Measurements from ENCODE around the gene RHEX.
A peak's percentile ranks its signal among the peaks of the same experiment; 100 is the strongest.

RHEX gene

GRCh38 chr1:206111271-206111927, 58.4 kb downstream of the RHEX start:
- H3K27me3 ChIP-seq (replicated peaks in 2 of 5; ENCODE audit: control insufficient read depth in 4 of 5, insufficient read depth in 5 of 5, low read length in 4 of 5): no peaks in the 10 kb centered on the region
- H3K36me3 ChIP-seq (ENCODE audit: control insufficient read depth in 4 of 4, insufficient read depth in 4 of 4, low read length in 3 of 4): no peaks in the 10 kb centered on the region
- CTCF ChIA-PET: interaction anchor here (0.8 to 13.0 kb wide), 10 partner anchors 8 to 193 kb away, joined by 3 to 222 read pairs (median 4); no protein-coding TSS in a partner anchor
- H3K9me3 ChIP-seq (ENCODE audit: control extremely low read depth in 1 of 5, control insufficient read depth in 4 of 5, insufficient read depth in 2 of 5, low read depth in 1 of 5, low read length in 4 of 5): no peaks in the 10 kb centered on the region
- H3K4me1 ChIP-seq (ENCODE audit: control extremely low read depth in 1 of 4, control insufficient read depth in 4 of 4, insufficient read depth in 4 of 4, low read length in 3 of 4): peaks cover 6 to 44% (median 27%) of the 10 kb centered on the region in 4 experiments
- no peak overlapping the region for H3K4me3 ChIP-seq (ENCODE audit: control insufficient read depth in 1 of 7, extremely low read depth in 1 of 7, insufficient read depth in 4 of 7, low read depth in 2 of 7, low read length in 6 of 7)
- H3K27ac ChIP-seq (ENCODE audit: insufficient read depth in 1 of 2, low read depth in 1 of 2, low read length in 2 of 2, poor library complexity in 1 of 2, severe bottlenecking in 2 of 2): no peak overlapping the region
- WGBS (ENCODE audit: insufficient coverage): 100% methylated on average over 6 of the region's 6 CpGs
- POLR2A ChIA-PET: no interaction called here
- DNase-seq: no peak

GRCh38 chr1:206112600-206113301, 59.8 kb downstream of the RHEX start:
- ChIA-PET POLR2A (no interaction called here), CTCF (interaction anchor here (0.5 to 11.2 kb wide), 3 partner anchors 10 to 128 kb away, joined by 3 to 161 read pairs (median 13); no protein-coding TSS in a partner anchor)
- peaks cover 6 to 53% (median 37%) of the 10 kb centered on the region in 4 experiments for H3K4me1 ChIP-seq (ENCODE audit: control extremely low read depth in 1 of 4, control insufficient read depth in 4 of 4, insufficient read depth in 4 of 4, low read length in 3 of 4)
- H3K9me3 ChIP-seq (ENCODE audit: control extremely low read depth in 1 of 5, control insufficient read depth in 4 of 5, insufficient read depth in 2 of 5, low read depth in 1 of 5, low read length in 4 of 5): no peaks in the 10 kb centered on the region
- no peaks in the 10 kb centered on the region for H3K36me3 ChIP-seq (ENCODE audit: control insufficient read depth in 4 of 4, insufficient read depth in 4 of 4, low read length in 3 of 4)
- DNase-seq: no peak
- H3K4me3 ChIP-seq (ENCODE audit: control insufficient read depth in 1 of 7, extremely low read depth in 1 of 7, insufficient read depth in 4 of 7, low read depth in 2 of 7, low read length in 6 of 7): no peak overlapping the region
- no peak overlapping the region for H3K27ac ChIP-seq (ENCODE audit: insufficient read depth in 1 of 2, low read depth in 1 of 2, low read length in 2 of 2, poor library complexity in 1 of 2, severe bottlenecking in 2 of 2)
- H3K27me3 ChIP-seq (replicated peaks in 2 of 5; ENCODE audit: control insufficient read depth in 4 of 5, insufficient read depth in 5 of 5, low read length in 4 of 5): peaks cover 0 to under 1% (median 0%) of the 10 kb centered on the region in 5 experiments
- 57% methylated on average over 6 of the region's 9 CpGs for WGBS (ENCODE audit: insufficient coverage)

GRCh38 chr1:206114692-206115640, 62.0 kb downstream of the RHEX start:
- Histone ChIP-seq H3K4me1 (ENCODE audit: control extremely low read depth in 1 of 4, control insufficient read depth in 4 of 4, insufficient read depth in 4 of 4, low read length in 3 of 4) (peaks cover 6 to 58% (median 39%) of the 10 kb centered on the region in 4 experiments), H3K9me3 (ENCODE audit: control extremely low read depth in 1 of 5, control insufficient read depth in 4 of 5, insufficient read depth in 2 of 5, low read depth in 1 of 5, low read length in 4 of 5) (no peaks in the 10 kb centered on the region), H3K36me3 (ENCODE audit: control insufficient read depth in 4 of 4, insufficient read depth in 4 of 4, low read length in 3 of 4) (no peaks in the 10 kb centered on the region), H3K27me3 (replicated peaks in 2 of 5; ENCODE audit: control insufficient read depth in 4 of 5, insufficient read depth in 5 of 5, low read length in 4 of 5) (peaks cover 0 to 5% (median 0%) of the 10 kb centered on the region in 5 experiments), H3K4me3 (ENCODE audit: control insufficient read depth in 1 of 7, extremely low read depth in 1 of 7, insufficient read depth in 4 of 7, low read depth in 2 of 7, low read length in 6 of 7) (peak overlapping the region in 1 of 7 experiments; percentile 26), H3K27ac (ENCODE audit: insufficient read depth in 1 of 2, low read depth in 1 of 2, low read length in 2 of 2, poor library complexity in 1 of 2, severe bottlenecking in 2 of 2) (peak overlapping the region; percentile 61 to 74)
- CTCF ChIA-PET: interaction anchor here (0.5 to 3.8 kb wide), 11 partner anchors 9 to 138 kb away, joined by 3 to 15 read pairs (median 4); no protein-coding TSS in a partner anchor
- 14% methylated on average over 2 of the region's 6 CpGs for WGBS (ENCODE audit: insufficient coverage)
- peak; percentile 82 to 97 (median 93) for DNase-seq
- POLR2A ChIA-PET: interaction anchor here (0.6 kb wide), 1 partner anchor 457 kb away, joined by 3 read pairs; no protein-coding TSS in a partner anchor

GRCh38 chr1:206115791-206116190, 62.8 kb downstream of the RHEX start:
- POLR2A ChIA-PET: no interaction called here
- CTCF ChIA-PET: interaction anchor here (0.9 to 3.8 kb wide), 5 partner anchors 10 to 130 kb away, joined by 4 to 15 read pairs (median 11); no protein-coding TSS in a partner anchor
- no peak for DNase-seq

GRCh38 chr1:206116191-206116872, 63.4 kb downstream of the RHEX start:
- peaks cover 6 to 58% (median 39%) of the 10 kb centered on the region in 4 experiments for H3K4me1 ChIP-seq (ENCODE audit: control extremely low read depth in 1 of 4, control insufficient read depth in 4 of 4, insufficient read depth in 4 of 4, low read length in 3 of 4)
- peak overlapping the region in 1 of 7 experiments; percentile 81 for H3K4me3 ChIP-seq (ENCODE audit: control insufficient read depth in 1 of 7, extremely low read depth in 1 of 7, insufficient read depth in 4 of 7, low read depth in 2 of 7, low read length in 6 of 7)
- CTCF ChIA-PET: interaction anchor here (2.2 kb wide), 1 partner anchor 10 kb away, joined by 15 read pairs; no protein-coding TSS in a partner anchor
- no peaks in the 10 kb centered on the region for H3K36me3 ChIP-seq (ENCODE audit: control insufficient read depth in 4 of 4, insufficient read depth in 4 of 4, low read length in 3 of 4)
- peaks cover 0 to 5% (median 0%) of the 10 kb centered on the region in 5 experiments for H3K27me3 ChIP-seq (replicated peaks in 2 of 5; ENCODE audit: control insufficient read depth in 4 of 5, insufficient read depth in 5 of 5, low read length in 4 of 5)
- 93% methylated on average over 22 of the region's 25 CpGs for WGBS (ENCODE audit: insufficient coverage)
- no peak for DNase-seq
- peak overlapping the region in 1 of 2 experiments; percentile 74 for H3K27ac ChIP-seq (ENCODE audit: insufficient read depth in 1 of 2, low read depth in 1 of 2, low read length in 2 of 2, poor library complexity in 1 of 2, severe bottlenecking in 2 of 2)
- peaks cover 0 to 3% (median 0%) of the 10 kb centered on the region in 5 experiments for H3K9me3 ChIP-seq (ENCODE audit: control extremely low read depth in 1 of 5, control insufficient read depth in 4 of 5, insufficient read depth in 2 of 5, low read depth in 1 of 5, low read length in 4 of 5)
- POLR2A ChIA-PET: no interaction called here

More at GRCh38 chr1:206115791-206116190, 62.8 kb downstream of the RHEX start:
- Histone ChIP-seq H3K36me3 (ENCODE audit: control insufficient read depth in 4 of 4, insufficient read depth in 4 of 4, low read length in 3 of 4) (no peaks in the 10 kb centered on the region), H3K9me3 (ENCODE audit: control extremely low read depth in 1 of 5, control insufficient read depth in 4 of 5, insufficient read depth in 2 of 5, low read depth in 1 of 5, low read length in 4 of 5) (no peaks in the 10 kb centered on the region), H3K27ac (ENCODE audit: insufficient read depth in 1 of 2, low read depth in 1 of 2, low read length in 2 of 2, poor library complexity in 1 of 2, severe bottlenecking in 2 of 2) (peak overlapping the region; percentile 61 to 74), H3K4me1 (ENCODE audit: control extremely low read depth in 1 of 4, control insufficient read depth in 4 of 4, insufficient read depth in 4 of 4, low read length in 3 of 4) (peaks cover 6 to 58% (median 39%) of the 10 kb centered on the region in 4 experiments), H3K4me3 (ENCODE audit: control insufficient read depth in 1 of 7, extremely low read depth in 1 of 7, insufficient read depth in 4 of 7, low read depth in 2 of 7, low read length in 6 of 7) (peak overlapping the region in 1 of 7 experiments; percentile 26), H3K27me3 (replicated peaks in 2 of 5; ENCODE audit: control insufficient read depth in 4 of 5, insufficient read depth in 5 of 5, low read length in 4 of 5) (peaks cover 0 to 5% (median 0%) of the 10 kb centered on the region in 5 experiments)
- 95% methylated on average over 6 of the region's 8 CpGs for WGBS (ENCODE audit: insufficient coverage)

GRCh38 chr1:206116873-206117150, 63.8 kb downstream of the RHEX start:
- Histone ChIP-seq H3K4me1 (ENCODE audit: control extremely low read depth in 1 of 4, control insufficient read depth in 4 of 4, insufficient read depth in 4 of 4, low read length in 3 of 4) (peaks cover 6 to 58% (median 39%) of the 10 kb centered on the region in 4 experiments), H3K9me3 (ENCODE audit: control extremely low read depth in 1 of 5, control insufficient read depth in 4 of 5, insufficient read depth in 2 of 5, low read depth in 1 of 5, low read length in 4 of 5) (peaks cover 0 to 5% (median 0%) of the 10 kb centered on the region in 5 experiments), H3K4me3 (ENCODE audit: control insufficient read depth in 1 of 7, extremely low read depth in 1 of 7, insufficient read depth in 4 of 7, low read depth in 2 of 7, low read length in 6 of 7) (peak overlapping the region in 5 of 7 experiments; percentile 54 to 81 (median 72)), H3K27ac (ENCODE audit: insufficient read depth in 1 of 2, low read depth in 1 of 2, low read length in 2 of 2, poor library complexity in 1 of 2, severe bottlenecking in 2 of 2) (no peak overlapping the region), H3K27me3 (replicated peaks in 2 of 5; ENCODE audit: control insufficient read depth in 4 of 5, insufficient read depth in 5 of 5, low read length in 4 of 5) (peaks cover 0 to 5% (median 0%) of the 10 kb centered on the region in 5 experiments), H3K36me3 (ENCODE audit: control insufficient read depth in 4 of 4, insufficient read depth in 4 of 4, low read length in 3 of 4) (no peaks in the 10 kb centered on the region)
- ChIA-PET POLR2A (no interaction called here), CTCF (interaction anchor here (0.7 to 1.2 kb wide), 2 partner anchors 33 to 198 kb away, joined by 3 read pairs; no protein-coding TSS in a partner anchor)
- 35% methylated on average over 4 of the region's 5 CpGs for WGBS (ENCODE audit: insufficient coverage)
- no peak for DNase-seq
